KMS-11 (cell line): ENCODE measurements around the gene PDE10A.

Experiments used
- H2AFZ ChIP-seq: fragments of 200-600 bp; sonication (generic); 2 replicates; pipeline ENCODE4 v1.6.1; 2016; ENCODE audit warnings: antibody characterized with exemption, mixed run types, low read depth
- H3K27ac ChIP-seq: fragments of 200-600 bp; sonication (generic); 2 replicates; pipeline ENCODE4 v1.6.1; 2016; ENCODE audit warnings: mild to moderate bottlenecking, mixed run types
- H3K27me3 ChIP-seq: fragments of 200-600 bp; sonication (generic); 2 replicates; pipeline ENCODE4 v1.6.1; 2017; ENCODE audit warnings: mild to moderate bottlenecking, low read depth, mixed run types, moderate library complexity; ENCODE audit not compliant: insufficient read depth
- H3K36me3 ChIP-seq: fragments of 200-600 bp; sonication (generic); 2 replicates; pipeline ENCODE4 v1.6.1; 2017; ENCODE audit warnings: mild to moderate bottlenecking, mixed run types; ENCODE audit not compliant: insufficient read depth
- H3K4me1 ChIP-seq: fragments of 200-600 bp; sonication (generic); 2 replicates; pipeline ENCODE4 v1.6.1; 2016; ENCODE audit warnings: mild to moderate bottlenecking, low read depth, mixed run types; ENCODE audit not compliant: poor library complexity, severe bottlenecking
- H3K4me2 ChIP-seq: fragments of 200-600 bp; sonication (generic); 2 replicates; pipeline ENCODE4 v1.7.0; 2016; ENCODE audit warnings: mild to moderate bottlenecking, mixed run types
- H3K4me3 ChIP-seq: fragments of 200-600 bp; sonication (generic); IDR thresholded peaks from 2 replicates; pipeline ENCODE4 v1.6.1; 2017; ENCODE audit warnings: low read depth, low read length, mixed read lengths; ENCODE audit not compliant: insufficient read depth
- H3K79me2 ChIP-seq: fragments of 200-600 bp; sonication (generic); 2 replicates; pipeline ENCODE4 v1.6.1; 2016; ENCODE audit warnings: low read depth, mixed run types; ENCODE audit not compliant: insufficient read depth
- H3K9ac ChIP-seq: fragments of 200-600 bp; sonication (generic); 2 replicates; pipeline ENCODE4 v1.6.1; 2016; ENCODE audit warnings: mild to moderate bottlenecking, mixed run types
- H4K20me1 ChIP-seq: fragments of 200-600 bp; sonication (generic); 2 replicates; pipeline ENCODE4 v1.6.1; 2016; ENCODE audit warnings: mild to moderate bottlenecking, mixed run types; ENCODE audit not compliant: insufficient read depth
- TF ChIP-seq, protein P1 (sequence below): fragments of 200-600 bp; sonication (generic); conservative IDR thresholded peaks from 2 replicates; pipeline ENCODE4 v1.6.1; 2017; ENCODE audit warnings: low read depth, mild to moderate bottlenecking, antibody characterized with exemption, low read length, moderate library complexity, mixed read lengths

Gene PDE10A

DNA sequence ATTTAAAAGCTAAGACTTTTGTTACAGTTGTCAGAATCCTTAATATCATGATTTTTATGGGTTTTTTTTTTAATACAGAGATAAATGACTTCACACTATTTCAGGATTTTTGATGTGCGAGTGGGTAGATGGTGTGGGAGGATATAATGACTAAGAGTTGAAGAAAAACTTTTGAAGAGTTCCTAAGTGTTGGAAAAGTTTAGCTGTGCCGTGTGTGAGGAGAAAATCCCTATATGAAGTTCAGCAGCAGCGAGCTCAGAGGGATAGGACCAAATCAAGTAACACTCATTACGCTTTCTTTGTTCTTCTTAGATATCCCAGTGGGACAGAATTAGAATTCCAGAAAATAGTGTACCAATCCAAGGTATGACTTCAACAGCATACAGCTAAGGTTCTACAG is 34.1 kb downstream of the PDE10A start:
- Histone ChIP-seq H3K4me3 (no peak overlapping the region), H2AFZ (no peak overlapping the region), H3K27me3 (no peaks in the 10 kb centered on the region), H3K4me1 (no peaks in the 10 kb centered on the region), H3K79me2 (no peaks in the 10 kb centered on the region), H3K9ac (no peak overlapping the region), H3K27ac (no peak overlapping the region), H4K20me1 (no peaks in the 10 kb centered on the region), H3K4me2 (no peak overlapping the region), H3K36me3 (no peaks in the 10 kb centered on the region)
- TF ChIP-seq, protein P1, sequence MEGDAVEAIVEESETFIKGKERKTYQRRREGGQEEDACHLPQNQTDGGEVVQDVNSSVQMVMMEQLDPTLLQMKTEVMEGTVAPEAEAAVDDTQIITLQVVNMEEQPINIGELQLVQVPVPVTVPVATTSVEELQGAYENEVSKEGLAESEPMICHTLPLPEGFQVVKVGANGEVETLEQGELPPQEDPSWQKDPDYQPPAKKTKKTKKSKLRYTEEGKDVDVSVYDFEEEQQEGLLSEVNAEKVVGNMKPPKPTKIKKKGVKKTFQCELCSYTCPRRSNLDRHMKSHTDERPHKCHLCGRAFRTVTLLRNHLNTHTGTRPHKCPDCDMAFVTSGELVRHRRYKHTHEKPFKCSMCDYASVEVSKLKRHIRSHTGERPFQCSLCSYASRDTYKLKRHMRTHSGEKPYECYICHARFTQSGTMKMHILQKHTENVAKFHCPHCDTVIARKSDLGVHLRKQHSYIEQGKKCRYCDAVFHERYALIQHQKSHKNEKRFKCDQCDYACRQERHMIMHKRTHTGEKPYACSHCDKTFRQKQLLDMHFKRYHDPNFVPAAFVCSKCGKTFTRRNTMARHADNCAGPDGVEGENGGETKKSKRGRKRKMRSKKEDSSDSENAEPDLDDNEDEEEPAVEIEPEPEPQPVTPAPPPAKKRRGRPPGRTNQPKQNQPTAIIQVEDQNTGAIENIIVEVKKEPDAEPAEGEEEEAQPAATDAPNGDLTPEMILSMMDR = no peak

DNA sequence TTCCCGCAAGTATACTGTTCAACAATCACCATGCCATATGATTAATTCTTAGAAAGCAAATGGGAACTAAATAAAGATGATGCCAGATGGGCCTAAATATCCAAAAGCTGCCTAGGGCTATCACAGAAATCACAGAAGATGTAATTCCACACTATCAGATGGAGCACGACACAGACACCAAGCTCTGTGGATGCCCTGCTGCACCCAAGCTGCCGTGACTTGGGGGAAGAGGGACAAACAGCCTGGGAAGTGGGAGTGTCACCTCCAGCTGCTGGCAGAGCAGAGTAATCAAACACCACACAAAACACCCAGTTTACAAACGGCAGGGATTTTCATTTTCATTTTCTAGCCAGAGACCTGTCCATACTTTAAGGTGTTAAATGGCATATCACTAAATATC is 35.7 kb downstream of the PDE10A start:
- Histone ChIP-seq H4K20me1 (no peaks in the 10 kb centered on the region), H3K27ac (no peak overlapping the region), H3K4me2 (no peak overlapping the region), H2AFZ (no peak overlapping the region), H3K4me3 (no peak overlapping the region), H3K4me1 (no peaks in the 10 kb centered on the region), H3K36me3 (no peaks in the 10 kb centered on the region), H3K27me3 (no peaks in the 10 kb centered on the region), H3K79me2 (no peaks in the 10 kb centered on the region), H3K9ac (no peak overlapping the region)
- TF ChIP-seq, protein P1 = no peak

DNA sequence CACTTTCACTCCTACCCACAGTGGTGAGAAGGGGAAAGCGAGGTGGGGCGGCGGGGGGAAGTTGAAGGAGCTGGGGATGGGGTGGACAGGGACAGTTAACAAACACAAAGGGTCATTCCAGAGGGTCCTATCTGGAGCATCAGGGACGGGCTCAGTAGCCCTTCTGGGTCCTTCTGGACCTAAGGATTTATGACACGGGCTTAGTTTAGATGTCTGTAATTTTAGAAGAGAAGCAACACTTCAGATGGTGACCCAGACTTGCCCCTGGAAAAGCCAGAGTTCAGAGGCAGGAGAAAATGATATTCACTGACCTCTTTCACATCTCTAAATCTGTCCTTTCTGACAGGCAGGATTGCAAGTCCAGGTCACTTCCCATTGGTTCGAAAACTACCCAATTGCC is 36.3 kb downstream of the PDE10A start:
- no peaks in the 10 kb centered on the region for H3K36me3 ChIP-seq
- TF ChIP-seq, protein P1 = no peak
- H3K9ac ChIP-seq = no peak overlapping the region
- no peak overlapping the region for H3K4me2 ChIP-seq
- H3K27ac ChIP-seq = no peak overlapping the region
- H4K20me1 ChIP-seq = no peaks in the 10 kb centered on the region
- H3K79me2 ChIP-seq = no peaks in the 10 kb centered on the region
- no peaks in the 10 kb centered on the region for H3K4me1 ChIP-seq
- H3K4me3 ChIP-seq = no peak overlapping the region
- H2AFZ ChIP-seq = no peak overlapping the region
- no peaks in the 10 kb centered on the region for H3K27me3 ChIP-seq

DNA sequence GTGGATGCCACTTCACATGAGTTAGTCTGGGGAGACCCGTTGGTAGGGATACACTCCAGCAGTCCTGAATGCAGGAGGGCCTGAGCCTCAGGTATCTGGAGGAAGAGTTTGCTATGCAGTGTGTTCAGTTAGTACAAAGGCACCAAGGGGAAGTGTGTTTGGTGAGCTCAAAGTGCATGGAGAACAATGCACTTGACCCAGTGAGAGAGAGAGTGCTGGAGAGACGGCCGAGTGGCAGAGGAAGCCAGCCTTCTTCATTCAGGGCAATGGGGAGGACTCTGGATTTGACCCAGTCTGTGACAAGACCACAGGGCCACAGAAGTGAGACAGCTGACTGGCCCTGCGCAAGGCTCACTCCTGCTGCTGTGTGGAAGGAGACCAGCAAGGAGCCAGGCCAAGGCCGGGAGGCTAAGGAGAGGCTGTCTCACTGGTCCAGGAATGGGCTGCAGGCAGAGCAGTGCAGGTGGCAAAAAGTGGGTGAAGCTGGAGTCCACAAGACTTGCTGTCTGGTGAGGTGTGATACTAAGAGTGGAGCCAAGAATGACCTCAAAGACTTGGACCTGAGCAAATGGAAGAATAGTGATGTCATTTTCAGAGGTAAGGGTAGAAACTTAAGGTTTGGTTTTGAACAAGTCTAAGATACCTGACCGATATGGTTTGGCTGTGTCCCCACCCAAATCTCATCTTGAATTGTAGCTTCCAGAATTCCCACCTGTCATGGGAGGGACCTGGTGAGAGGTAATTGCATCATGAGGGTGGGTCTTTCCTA is 38.0 kb downstream of the PDE10A start:
- no peak overlapping the region for H3K9ac ChIP-seq
- no peaks in the 10 kb centered on the region for H3K79me2 ChIP-seq
- TF ChIP-seq, protein P1 = no peak
- no peaks in the 10 kb centered on the region for H3K4me1 ChIP-seq
- no peak overlapping the region for H3K4me2 ChIP-seq
- H3K4me3 ChIP-seq = no peak overlapping the region
- H4K20me1 ChIP-seq = no peaks in the 10 kb centered on the region
- H3K36me3 ChIP-seq = no peaks in the 10 kb centered on the region
- no peaks in the 10 kb centered on the region for H3K27me3 ChIP-seq
- no peak overlapping the region for H3K27ac ChIP-seq
- no peak overlapping the region for H2AFZ ChIP-seq
